Colonic mucosa (tissue), 4 donors: ENCODE results near the gene JAK3. TPM values are rescaled to one million over a fixed set of nuclear protein-coding genes. Genes with fewer than 3 reads are reported as not detected.

Source experiments
- DNase-seq: peaks from one replicate; pipeline ENCODE4 v3.0.0-alpha.2; 2020
- H3K27ac ChIP-seq: fragments of 200-600 bp; one replicate; pipeline ENCODE4 v1.8.0; 2021
- H3K27me3 ChIP-seq: fragments of 200-600 bp; one replicate; pipeline ENCODE4 v1.8.0; 2021
- H3K36me3 ChIP-seq: fragments of 200-600 bp; one replicate; pipeline ENCODE4 v1.8.0; 2021
- H3K4me1 ChIP-seq: fragments of 200-600 bp; one replicate; pipeline ENCODE4 v1.8.0; 2021; ENCODE audit warnings: mild to moderate bottlenecking
- H3K4me3 ChIP-seq: fragments of 200-600 bp; one replicate; pipeline ENCODE4 v1.8.0; 2021
- H3K9ac ChIP-seq, 2 donors: one replicate each; pipeline ENCODE4 v1.7.0; 2013; ENCODE audit warnings: control low read depth in 2 of 2, low read depth in 2 of 2, low read length in 2 of 2
- H3K9me3 ChIP-seq: fragments of 200-600 bp; one replicate; pipeline ENCODE4 v1.8.0; 2021
- intact Hi-C: fragments of 100-400 bp; cut with DNase I; formaldehyde crosslinking; loops from one replicate; pipeline ENCODE4 v1.14.1; 2022
- total RNA-seq, 2 donors: library from RNA; stranded (reverse); fragmentation: NEBNext Ultra II Directional in 1 of 2; extraction: Animal tissue kit (Norgen Biotek cat#: 25700) in 1 of 2; gene quantifications; one replicate each; pipeline ENCODE4 v1.2.1, GENCODE V29; 2021
- TF ChIP-seq, protein P1 (sequence below): fragments of 200-600 bp; IDR thresholded peaks from one replicate; pipeline ENCODE4 v1.8.0; 2022; ENCODE audit warnings: antibody characterized with exemption, mild to moderate bottlenecking
- donor health status: healthy.
- donor health status: DM: no; HTN: no; CAD: no.
- donor health status: DM: no; HTN: no; CAD: no.

JAK3 gene
- total RNA-seq, 2 donors from 2014 or later: 3.1 to 4.0 TPM

DNA sequence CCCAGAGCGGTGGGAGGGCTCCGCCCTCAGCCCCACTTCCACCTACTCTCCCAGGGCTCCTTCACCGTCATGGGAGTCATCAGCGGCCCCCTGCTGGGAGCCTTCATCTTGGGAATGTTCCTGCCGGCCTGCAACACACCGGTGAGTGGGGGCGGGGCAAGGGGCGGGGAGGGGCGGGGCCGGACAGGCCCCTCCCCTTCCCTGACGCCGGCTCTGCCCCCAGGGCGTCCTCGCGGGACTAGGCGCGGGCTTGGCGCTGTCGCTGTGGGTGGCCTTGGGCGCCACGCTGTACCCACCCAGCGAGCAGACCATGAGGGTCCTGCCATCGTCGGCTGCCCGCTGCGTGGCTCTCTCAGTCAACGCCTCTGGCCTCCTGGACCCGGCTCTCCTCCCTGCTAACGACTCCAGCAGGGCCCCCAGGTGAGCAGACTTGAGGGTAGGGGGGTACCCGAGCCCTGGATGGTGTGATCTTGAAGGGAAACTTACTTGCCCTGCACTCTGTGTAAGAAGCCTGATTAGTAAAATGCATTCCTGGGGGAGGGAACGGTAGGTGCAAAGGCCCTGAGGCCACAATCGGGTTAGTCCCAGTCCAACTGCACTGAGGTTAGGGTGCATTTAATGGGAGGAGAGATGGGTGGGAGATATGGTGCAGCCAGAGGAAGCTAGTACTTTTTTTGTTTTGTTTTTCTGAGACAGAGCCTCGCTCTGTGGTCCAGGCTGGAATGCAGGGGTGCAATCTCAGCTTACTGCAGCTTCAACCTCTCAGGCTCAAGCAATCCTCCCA is 36.0 kb upstream of the JAK3 start:
- no peaks in the 10 kb centered on the region for H3K36me3 ChIP-seq
- H3K27ac ChIP-seq: no peak overlapping the region
- no peaks in the 10 kb centered on the region for H3K27me3 ChIP-seq
- TF ChIP-seq, protein P1, sequence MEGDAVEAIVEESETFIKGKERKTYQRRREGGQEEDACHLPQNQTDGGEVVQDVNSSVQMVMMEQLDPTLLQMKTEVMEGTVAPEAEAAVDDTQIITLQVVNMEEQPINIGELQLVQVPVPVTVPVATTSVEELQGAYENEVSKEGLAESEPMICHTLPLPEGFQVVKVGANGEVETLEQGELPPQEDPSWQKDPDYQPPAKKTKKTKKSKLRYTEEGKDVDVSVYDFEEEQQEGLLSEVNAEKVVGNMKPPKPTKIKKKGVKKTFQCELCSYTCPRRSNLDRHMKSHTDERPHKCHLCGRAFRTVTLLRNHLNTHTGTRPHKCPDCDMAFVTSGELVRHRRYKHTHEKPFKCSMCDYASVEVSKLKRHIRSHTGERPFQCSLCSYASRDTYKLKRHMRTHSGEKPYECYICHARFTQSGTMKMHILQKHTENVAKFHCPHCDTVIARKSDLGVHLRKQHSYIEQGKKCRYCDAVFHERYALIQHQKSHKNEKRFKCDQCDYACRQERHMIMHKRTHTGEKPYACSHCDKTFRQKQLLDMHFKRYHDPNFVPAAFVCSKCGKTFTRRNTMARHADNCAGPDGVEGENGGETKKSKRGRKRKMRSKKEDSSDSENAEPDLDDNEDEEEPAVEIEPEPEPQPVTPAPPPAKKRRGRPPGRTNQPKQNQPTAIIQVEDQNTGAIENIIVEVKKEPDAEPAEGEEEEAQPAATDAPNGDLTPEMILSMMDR: no peak
- H3K9ac ChIP-seq: no peak overlapping the region
- no peaks in the 10 kb centered on the region for H3K4me1 ChIP-seq
- no peak for DNase-seq
- no peaks in the 10 kb centered on the region for H3K9me3 ChIP-seq
- intact Hi-C loops: no loop called here
- H3K4me3 ChIP-seq: no peak overlapping the region

DNA sequence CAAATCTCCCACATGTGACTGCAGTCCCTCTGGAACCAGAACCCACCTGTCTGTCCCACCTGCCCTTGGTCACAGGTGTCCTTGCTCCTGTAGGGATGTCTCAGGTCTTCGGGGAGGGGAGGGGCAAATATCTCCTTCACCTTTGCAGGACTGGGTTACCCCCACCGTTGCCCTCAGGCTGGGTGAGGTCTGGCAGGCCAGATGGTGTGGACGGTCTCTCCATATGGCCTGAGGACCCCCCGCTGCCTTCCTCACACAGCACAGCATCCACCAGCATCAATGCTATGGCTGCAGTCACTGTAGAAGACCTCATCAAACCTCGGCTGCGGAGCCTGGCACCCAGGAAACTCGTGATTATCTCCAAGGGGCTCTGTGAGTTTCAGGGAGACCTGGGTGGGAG is 33.9 kb upstream of the JAK3 start:
- Histone ChIP-seq H3K36me3 (no peaks in the 10 kb centered on the region), H3K27ac (no peak overlapping the region), H3K27me3 (no peaks in the 10 kb centered on the region), H3K9ac (no peak overlapping the region), H3K9me3 (no peaks in the 10 kb centered on the region), H3K4me1 (no peaks in the 10 kb centered on the region), H3K4me3 (no peak overlapping the region)
- TF ChIP-seq, protein P1: no peak
- intact Hi-C loops: no loop called here
- DNase-seq: no peak

DNA sequence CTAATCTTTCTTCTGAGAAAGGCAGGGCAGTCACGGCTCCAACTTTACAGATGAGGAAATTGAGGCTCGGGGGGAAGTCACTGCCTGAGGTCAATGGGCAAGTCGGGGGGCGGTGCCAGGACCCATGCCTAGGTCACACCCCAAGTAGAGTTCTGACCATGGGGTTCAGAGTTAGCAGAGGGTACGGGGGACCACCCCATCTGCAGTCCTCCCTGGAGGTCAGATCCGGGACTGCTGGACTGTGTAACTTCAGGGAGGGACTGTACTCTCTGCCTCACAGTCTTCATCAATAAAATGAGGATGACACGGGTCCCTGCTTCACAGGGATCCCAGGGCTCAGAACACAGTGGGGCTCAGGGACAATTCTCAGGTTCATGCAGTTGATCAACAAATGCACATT is 31.7 kb upstream of the JAK3 start:
- TF ChIP-seq, protein P1: no peak
- intact Hi-C loops: no loop called here
- H3K4me3 ChIP-seq: no peak overlapping the region
- H3K27me3 ChIP-seq: no peaks in the 10 kb centered on the region
- no peak overlapping the region for H3K27ac ChIP-seq
- DNase-seq: no peak
- no peaks in the 10 kb centered on the region for H3K36me3 ChIP-seq
- no peaks in the 10 kb centered on the region for H3K4me1 ChIP-seq
- H3K9me3 ChIP-seq: no peaks in the 10 kb centered on the region
- H3K9ac ChIP-seq: no peak overlapping the region

DNA sequence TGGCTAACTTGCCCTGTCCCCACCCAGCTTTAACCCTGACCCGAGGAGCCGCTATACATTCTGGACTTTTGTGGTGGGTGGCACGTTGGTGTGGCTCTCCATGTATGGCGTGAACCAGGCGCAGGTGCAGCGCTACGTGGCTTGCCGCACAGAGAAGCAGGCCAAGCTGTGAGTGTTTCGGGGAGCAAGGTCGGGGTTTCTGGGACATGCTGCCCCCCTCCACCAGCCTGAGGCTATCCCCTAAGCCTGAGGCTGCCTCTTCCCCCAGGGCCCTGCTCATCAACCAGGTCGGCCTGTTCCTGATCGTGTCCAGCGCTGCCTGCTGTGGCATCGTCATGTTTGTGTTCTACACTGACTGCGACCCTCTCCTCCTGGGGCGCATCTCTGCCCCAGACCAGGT is 29.9 kb upstream of the JAK3 start:
- TF ChIP-seq, protein P1: no peak
- Histone ChIP-seq H3K27ac (no peak overlapping the region), H3K9ac (no peak overlapping the region), H3K27me3 (peaks cover 13% of the 10 kb centered on the region), H3K9me3 (no peaks in the 10 kb centered on the region), H3K4me3 (no peak overlapping the region), H3K36me3 (no peaks in the 10 kb centered on the region), H3K4me1 (peaks cover 3% of the 10 kb centered on the region)
- intact Hi-C loops: no loop called here
- DNase-seq: no peak

DNA sequence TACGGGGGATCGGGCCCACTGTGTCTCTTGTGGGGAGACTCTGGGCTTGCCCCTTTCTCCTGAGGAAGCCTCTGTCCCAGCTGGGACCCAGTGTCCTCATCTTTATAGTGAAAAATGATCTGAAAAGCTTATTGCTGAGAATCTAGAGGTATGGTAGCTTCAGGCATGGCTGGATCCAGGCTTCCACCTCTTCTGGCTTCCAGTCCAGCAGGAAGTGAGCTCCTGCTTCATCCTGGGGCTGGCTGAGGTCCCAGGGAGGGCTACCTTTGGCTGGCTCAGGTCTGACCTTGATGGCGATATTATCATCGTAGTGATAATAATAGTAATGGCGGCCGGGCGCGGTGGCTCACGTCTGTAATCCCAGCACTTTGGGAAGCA is 27.0 kb upstream of the JAK3 start:
- Histone ChIP-seq H3K4me1 (peaks cover 5% of the 10 kb centered on the region), H3K9ac (no peak overlapping the region), H3K4me3 (no peak overlapping the region), H3K9me3 (no peaks in the 10 kb centered on the region), H3K27me3 (peaks cover 35% of the 10 kb centered on the region), H3K36me3 (no peaks in the 10 kb centered on the region), H3K27ac (no peak overlapping the region)
- TF ChIP-seq, protein P1: no peak
- no peak for DNase-seq
- intact Hi-C loops: no loop called here
